ENCODE results near the gene WWC1.
A peak's percentile ranks its signal among the peaks of the same experiment; 100 is the strongest.

WWC1 gene

GRCh38 chr5:168409591-168410458 lies 118.4 kb downstream of the WWC1 start:
- no peak for TF ChIP-seq CTCF (IDR thresholded peaks at IDR 0.05; ENCODE audit: control extremely low read depth, extremely low read depth, low read depth, missing control alignments)
- peak; percentile 38 for DNase-seq (ENCODE audit: extremely low spot score)
- CTCF ChIA-PET, result interaction anchor here (2.4 kb wide), 1 partner anchor 9 kb away, joined by 9 read pairs; no protein-coding TSS in a partner anchor
- POLR2A ChIA-PET, result no interaction called here

GRCh38 chr5:168411871-168412270 lies 120.4 kb downstream of the WWC1 start:
- no peak for DNase-seq (ENCODE audit: extremely low spot score)
- CTCF ChIA-PET, result interaction anchor here (1.7 to 2.4 kb wide), 2 partner anchors 10 to 11 kb away, joined by 7 to 9 read pairs; no protein-coding TSS in a partner anchor
- TF ChIP-seq CTCF (IDR thresholded peaks at IDR 0.05; ENCODE audit: control extremely low read depth, extremely low read depth, low read depth, missing control alignments), result no peak
- POLR2A ChIA-PET, result no interaction called here

GRCh38 chr5:168413062-168413461 lies 121.6 kb downstream of the WWC1 start:
- CTCF ChIA-PET, result interaction anchor here (1.3 to 1.7 kb wide), 2 partner anchors 9 to 11 kb away, joined by 3 to 7 read pairs; no protein-coding TSS in a partner anchor
- no peak for DNase-seq (ENCODE audit: extremely low spot score)
- TF ChIP-seq CTCF (IDR thresholded peaks at IDR 0.05; ENCODE audit: control extremely low read depth, extremely low read depth, low read depth, missing control alignments), result no peak
- POLR2A ChIA-PET, result no interaction called here

GRCh38 chr5:168413596-168413995 lies 122.2 kb downstream of the WWC1 start:
- ChIA-PET POLR2A (no interaction called here), CTCF (interaction anchor here (1.3 kb wide), 1 partner anchor 12 kb away, joined by 3 read pairs; no protein-coding TSS in a partner anchor)
- TF ChIP-seq CTCF (IDR thresholded peaks at IDR 0.05; ENCODE audit: control extremely low read depth, extremely low read depth, low read depth, missing control alignments), result no peak
- DNase-seq (ENCODE audit: extremely low spot score), result no peak

GRCh38 chr5:168415401-168415800 lies 124.0 kb downstream of the WWC1 start:
- TF ChIP-seq CTCF (IDR thresholded peaks at IDR 0.05; ENCODE audit: control extremely low read depth, extremely low read depth, low read depth, missing control alignments), result no peak
- ChIA-PET CTCF (interaction anchor here (1.0 kb wide), 1 partner anchor 8 kb away, joined by 3 read pairs; no protein-coding TSS in a partner anchor), POLR2A (interaction anchor here (0.5 kb wide), 1 partner anchor 378 kb away, joined by 3 read pairs; no protein-coding TSS in a partner anchor)
- no peak for DNase-seq (ENCODE audit: extremely low spot score)

- no peak for DNase-seq (ENCODE audit: extremely low spot score)
- ChIA-PET POLR2A (no interaction called here), CTCF (interaction anchor here (1.0 kb wide), 1 partner anchor 9 kb away, joined by 3 read pairs; no protein-coding TSS in a partner anchor)
- no peak for TF ChIP-seq CTCF (IDR thresholded peaks at IDR 0.05; ENCODE audit: control extremely low read depth, extremely low read depth, low read depth, missing control alignments)
Measured at GRCh38 chr5:168415971-168416370, 124.5 kb downstream of the WWC1 start.

Data from GM10248 (cell line).